ENCODE data around the gene SEPTIN5.

DNA sequence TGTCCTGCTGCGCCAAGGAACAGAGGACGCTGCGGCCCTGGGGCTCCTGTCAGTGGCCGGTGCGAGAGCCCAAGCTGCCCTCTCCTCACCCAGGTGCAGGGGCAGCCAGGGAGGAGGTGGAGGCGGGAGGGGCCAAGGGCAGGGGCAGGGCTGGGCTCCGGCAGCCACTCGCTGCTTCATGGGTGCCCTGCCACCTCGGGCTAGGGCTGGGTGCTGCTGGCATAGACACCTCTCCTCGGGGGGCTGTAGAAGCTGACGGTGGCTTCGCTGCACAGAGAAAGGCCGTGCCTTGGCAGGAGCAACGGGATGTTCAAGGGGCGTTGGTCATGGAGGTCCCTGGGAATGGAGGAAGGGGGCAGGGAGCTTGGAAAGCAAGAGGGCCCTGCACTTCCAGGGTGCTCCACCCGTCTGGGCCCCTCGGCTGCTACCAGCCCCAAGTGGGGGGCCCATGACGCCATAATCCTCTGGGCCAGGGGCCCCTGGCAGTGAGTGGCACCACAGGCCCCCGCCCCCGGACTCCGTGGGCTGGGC lies 44.7 kb downstream of the SEPTIN5 start:
- TF ChIP-seq EZH2 (IDR thresholded peaks at IDR 0.05; ENCODE audit: low read depth, unreplicated experiment), result no peak
- no peak for TF ChIP-seq POLR2AphosphoS5 (IDR thresholded peaks at IDR 0.05; ENCODE audit: low read depth)
- TF ChIP-seq EZH2phosphoT487 (IDR thresholded peaks at IDR 0.05; ENCODE audit: unreplicated experiment), result no peak
- TF ChIP-seq, protein P1, sequence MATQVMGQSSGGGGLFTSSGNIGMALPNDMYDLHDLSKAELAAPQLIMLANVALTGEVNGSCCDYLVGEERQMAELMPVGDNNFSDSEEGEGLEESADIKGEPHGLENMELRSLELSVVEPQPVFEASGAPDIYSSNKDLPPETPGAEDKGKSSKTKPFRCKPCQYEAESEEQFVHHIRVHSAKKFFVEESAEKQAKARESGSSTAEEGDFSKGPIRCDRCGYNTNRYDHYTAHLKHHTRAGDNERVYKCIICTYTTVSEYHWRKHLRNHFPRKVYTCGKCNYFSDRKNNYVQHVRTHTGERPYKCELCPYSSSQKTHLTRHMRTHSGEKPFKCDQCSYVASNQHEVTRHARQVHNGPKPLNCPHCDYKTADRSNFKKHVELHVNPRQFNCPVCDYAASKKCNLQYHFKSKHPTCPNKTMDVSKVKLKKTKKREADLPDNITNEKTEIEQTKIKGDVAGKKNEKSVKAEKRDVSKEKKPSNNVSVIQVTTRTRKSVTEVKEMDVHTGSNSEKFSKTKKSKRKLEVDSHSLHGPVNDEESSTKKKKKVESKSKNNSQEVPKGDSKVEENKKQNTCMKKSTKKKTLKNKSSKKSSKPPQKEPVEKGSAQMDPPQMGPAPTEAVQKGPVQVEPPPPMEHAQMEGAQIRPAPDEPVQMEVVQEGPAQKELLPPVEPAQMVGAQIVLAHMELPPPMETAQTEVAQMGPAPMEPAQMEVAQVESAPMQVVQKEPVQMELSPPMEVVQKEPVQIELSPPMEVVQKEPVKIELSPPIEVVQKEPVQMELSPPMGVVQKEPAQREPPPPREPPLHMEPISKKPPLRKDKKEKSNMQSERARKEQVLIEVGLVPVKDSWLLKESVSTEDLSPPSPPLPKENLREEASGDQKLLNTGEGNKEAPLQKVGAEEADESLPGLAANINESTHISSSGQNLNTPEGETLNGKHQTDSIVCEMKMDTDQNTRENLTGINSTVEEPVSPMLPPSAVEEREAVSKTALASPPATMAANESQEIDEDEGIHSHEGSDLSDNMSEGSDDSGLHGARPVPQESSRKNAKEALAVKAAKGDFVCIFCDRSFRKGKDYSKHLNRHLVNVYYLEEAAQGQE (IDR thresholded peaks at IDR 0.05; ENCODE audit: unreplicated experiment), result no peak
- TF ChIP-seq, protein P2, sequence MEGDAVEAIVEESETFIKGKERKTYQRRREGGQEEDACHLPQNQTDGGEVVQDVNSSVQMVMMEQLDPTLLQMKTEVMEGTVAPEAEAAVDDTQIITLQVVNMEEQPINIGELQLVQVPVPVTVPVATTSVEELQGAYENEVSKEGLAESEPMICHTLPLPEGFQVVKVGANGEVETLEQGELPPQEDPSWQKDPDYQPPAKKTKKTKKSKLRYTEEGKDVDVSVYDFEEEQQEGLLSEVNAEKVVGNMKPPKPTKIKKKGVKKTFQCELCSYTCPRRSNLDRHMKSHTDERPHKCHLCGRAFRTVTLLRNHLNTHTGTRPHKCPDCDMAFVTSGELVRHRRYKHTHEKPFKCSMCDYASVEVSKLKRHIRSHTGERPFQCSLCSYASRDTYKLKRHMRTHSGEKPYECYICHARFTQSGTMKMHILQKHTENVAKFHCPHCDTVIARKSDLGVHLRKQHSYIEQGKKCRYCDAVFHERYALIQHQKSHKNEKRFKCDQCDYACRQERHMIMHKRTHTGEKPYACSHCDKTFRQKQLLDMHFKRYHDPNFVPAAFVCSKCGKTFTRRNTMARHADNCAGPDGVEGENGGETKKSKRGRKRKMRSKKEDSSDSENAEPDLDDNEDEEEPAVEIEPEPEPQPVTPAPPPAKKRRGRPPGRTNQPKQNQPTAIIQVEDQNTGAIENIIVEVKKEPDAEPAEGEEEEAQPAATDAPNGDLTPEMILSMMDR (conservative IDR thresholded peaks at IDR 0.05; ENCODE audit: low read depth in 2 of 2), result no peak
- TF ChIP-seq NANOG (IDR thresholded peaks at IDR 0.05; ENCODE audit: borderline replicate concordance), result no peak
- TF ChIP-seq JUNB (IDR thresholded peaks at IDR 0.05; ENCODE audit: unreplicated experiment), result no peak
- TF ChIP-seq CREB1 (CRISPR knock-in tag; IDR thresholded peaks at IDR 0.05; ENCODE audit: low read depth), result no peak
- TF ChIP-seq ZNF331 (CRISPR knock-in tag; IDR thresholded peaks at IDR 0.05; ENCODE audit: low read depth), result no peak
- no peak for TF ChIP-seq ETS1 (IDR thresholded peaks at IDR 0.05)
- TF ChIP-seq STAT1 (IDR thresholded peaks at IDR 0.05; ENCODE audit: unreplicated experiment), result no peak
- TF ChIP-seq ZNF114 (CRISPR knock-in tag; IDR thresholded peaks at IDR 0.05), result no peak
- no peak for TF ChIP-seq ZNF462 (CRISPR knock-in tag; IDR thresholded peaks at IDR 0.05)
